ENCODE results near the gene HFE. TPM values are rescaled to one million over a fixed set of nuclear protein-coding genes. Genes with fewer than 3 reads are reported as not detected.

Gene HFE
- total RNA-seq, 1 donor from 2014 or later: 3.4 TPM

GRCh38 chr6:26120807-26121140 is 33.5 kb downstream of the HFE start:
- no peak overlapping the region for H3K4me3 ChIP-seq
- TF ChIP-seq CTCF (IDR thresholded peaks at IDR 0.05; ENCODE audit: borderline replicate concordance): no peak
- no peak overlapping the region for H3K27ac ChIP-seq (replicated peaks)
- no peak for DNase-seq
- no peaks in the 10 kb centered on the region for H3K27me3 ChIP-seq (ENCODE audit: low read depth)
- no peaks in the 10 kb centered on the region for H3K9me3 ChIP-seq (replicated peaks)
- peaks cover 29% of the 10 kb centered on the region for H3K4me1 ChIP-seq
- H3K36me3 ChIP-seq: no peaks in the 10 kb centered on the region
- intact Hi-C loops (cut with micrococcal nuclease): no loop called here

- intact Hi-C loops (cut with micrococcal nuclease): no loop called here
- no peak overlapping the region for H3K27ac ChIP-seq (replicated peaks)
- no peaks in the 10 kb centered on the region for H3K27me3 ChIP-seq (ENCODE audit: low read depth)
- TF ChIP-seq CTCF (IDR thresholded peaks at IDR 0.05; ENCODE audit: borderline replicate concordance): no peak
- H3K9me3 ChIP-seq (replicated peaks): no peaks in the 10 kb centered on the region
- H3K4me1 ChIP-seq: peaks cover 35% of the 10 kb centered on the region
- H3K36me3 ChIP-seq: no peaks in the 10 kb centered on the region
- H3K4me3 ChIP-seq: no peak overlapping the region
- no peak for DNase-seq
Measured at GRCh38 chr6:26121141-26122004, 34.1 kb downstream of the HFE start.

GRCh38 chr6:26122005-26122388 is 34.8 kb downstream of the HFE start:
- intact Hi-C loops (cut with micrococcal nuclease): no loop called here
- Histone ChIP-seq H3K9me3 (replicated peaks) (no peaks in the 10 kb centered on the region), H3K27me3 (ENCODE audit: low read depth) (no peaks in the 10 kb centered on the region), H3K4me1 (peaks cover 41% of the 10 kb centered on the region), H3K4me3 (peak overlapping the region; percentile 89), H3K27ac (replicated peaks) (peak overlapping the region; percentile 99), H3K36me3 (peaks cover 2% of the 10 kb centered on the region)
- no peak for DNase-seq
- no peak for TF ChIP-seq CTCF (IDR thresholded peaks at IDR 0.05; ENCODE audit: borderline replicate concordance)

- DNase-seq: no peak
- intact Hi-C loops (cut with micrococcal nuclease): no loop called here
- no peak for TF ChIP-seq CTCF (IDR thresholded peaks at IDR 0.05; ENCODE audit: borderline replicate concordance)
- Histone ChIP-seq H3K4me1 (peaks cover 45% of the 10 kb centered on the region), H3K9me3 (replicated peaks) (no peaks in the 10 kb centered on the region), H3K27ac (replicated peaks) (peak overlapping the region; percentile 99), H3K4me3 (peak overlapping the region; percentile 89), H3K36me3 (peaks cover 6% of the 10 kb centered on the region), H3K27me3 (ENCODE audit: low read depth) (no peaks in the 10 kb centered on the region)
Measured at GRCh38 chr6:26122402-26122792, 35.2 kb downstream of the HFE start.

GRCh38 chr6:26122793-26123674 is 35.8 kb downstream of the HFE start:
- no peak for TF ChIP-seq CTCF (IDR thresholded peaks at IDR 0.05; ENCODE audit: borderline replicate concordance)
- Histone ChIP-seq H3K36me3 (peaks cover 12% of the 10 kb centered on the region), H3K4me1 (peaks cover 51% of the 10 kb centered on the region), H3K9me3 (replicated peaks) (no peaks in the 10 kb centered on the region), H3K4me3 (peak overlapping the region; percentile 89), H3K27me3 (ENCODE audit: low read depth) (no peaks in the 10 kb centered on the region), H3K27ac (replicated peaks) (peak overlapping the region; percentile 99)
- intact Hi-C loops (cut with micrococcal nuclease): no loop called here
- peak; percentile 92 for DNase-seq
